H9 (cell line): Measurements from ENCODE around the gene GAL3ST3. TPM values are rescaled to one million over a fixed set of nuclear protein-coding genes. Genes with fewer than 3 reads are reported as not detected.

Experiments used
- DNase-seq: peaks from one replicate; pipeline ENCODE4 v3.0.0-alpha.2; 2017
- H2AFZ ChIP-seq: one replicate; pipeline ENCODE4 v1.6.1; 2013; ENCODE audit warnings: mild to moderate bottlenecking, low read length, control low read depth, moderate library complexity
- H2AK5ac ChIP-seq: 2 replicates; pipeline ENCODE4 v1.6.1; 2013; ENCODE audit warnings: low read length, control low read depth, mixed read lengths; ENCODE audit not compliant: insufficient read length
- H2BK120ac ChIP-seq: one replicate; pipeline ENCODE4 v1.6.1; 2013; ENCODE audit warnings: low read depth, mild to moderate bottlenecking, low read length, control low read depth, inconsistent platforms; ENCODE audit not compliant: poor library complexity, severe bottlenecking
- H2BK12ac ChIP-seq: 2 replicates; pipeline ENCODE4 v1.6.1; 2013; ENCODE audit warnings: low read length, control low read depth, mixed read lengths, low read depth; ENCODE audit not compliant: insufficient read length
- H2BK15ac ChIP-seq: 2 replicates; pipeline ENCODE4 v1.6.1; 2013; ENCODE audit warnings: low read depth, low read length, control low read depth
- H2BK20ac ChIP-seq: one replicate; pipeline ENCODE4 v1.6.1; 2013; ENCODE audit warnings: low read depth, mild to moderate bottlenecking, low read length, control low read depth, inconsistent platforms; ENCODE audit not compliant: poor library complexity, severe bottlenecking
- H2BK5ac ChIP-seq: 2 replicates; pipeline ENCODE4 v1.6.1; 2013; ENCODE audit warnings: low read length, control low read depth, mixed read lengths; ENCODE audit not compliant: insufficient read length
- H3K14ac ChIP-seq: 2 replicates; pipeline ENCODE4 v1.6.1; 2013; ENCODE audit warnings: low read length, control low read depth; ENCODE audit not compliant: insufficient read depth
- H3K18ac ChIP-seq: 2 replicates; pipeline ENCODE4 v1.6.1; 2013; ENCODE audit warnings: low read depth, mild to moderate bottlenecking, mixed read lengths, low read length, control low read depth; ENCODE audit not compliant: insufficient read length
- H3K23ac ChIP-seq: 2 replicates; pipeline ENCODE4 v1.6.1; 2013; ENCODE audit warnings: low read length, control low read depth, mixed read lengths, low read depth; ENCODE audit not compliant: insufficient read length
- H3K23me2 ChIP-seq: 2 replicates; pipeline ENCODE4 v1.6.1; 2013; ENCODE audit warnings: low read depth, mild to moderate bottlenecking, mixed read lengths, low read length, control low read depth; ENCODE audit not compliant: insufficient read length, poor library complexity, severe bottlenecking
- H3K27ac ChIP-seq: 2 replicates; pipeline ENCODE4 v1.5.1; 2013; ENCODE audit warnings: low read length, control low read depth, mixed read lengths, low read depth; ENCODE audit not compliant: insufficient read length
- H3K27me3 ChIP-seq: 2 replicates; pipeline ENCODE4 v1.6.1; 2013; ENCODE audit warnings: low read length, control low read depth, inconsistent platforms; ENCODE audit not compliant: insufficient read depth
- H3K4ac ChIP-seq: 2 replicates; pipeline ENCODE4 v1.6.1; 2013; ENCODE audit warnings: low read depth, mild to moderate bottlenecking, control low read depth, inconsistent platforms, low read length, moderate library complexity
- H3K4me1 ChIP-seq: 2 replicates; pipeline ENCODE4 v1.6.1; 2013; ENCODE audit warnings: low read length, control low read depth, inconsistent platforms; ENCODE audit not compliant: insufficient read depth
- H3K4me2 ChIP-seq: 2 replicates; pipeline ENCODE4 v1.6.1; 2013; ENCODE audit warnings: low read length, control low read depth, mixed read lengths; ENCODE audit not compliant: insufficient read length, insufficient read depth
- H3K56ac ChIP-seq: 2 replicates; pipeline ENCODE4 v1.6.1; 2013; ENCODE audit warnings: low read depth, mild to moderate bottlenecking, mixed read lengths, low read length, control low read depth; ENCODE audit not compliant: insufficient read length
- H3K79me1 ChIP-seq: 2 replicates; pipeline ENCODE4 v1.6.1; 2013; ENCODE audit warnings: low read depth, mild to moderate bottlenecking, moderate library complexity, low read length, control low read depth, inconsistent platforms; ENCODE audit not compliant: insufficient read depth, poor library complexity, severe bottlenecking
- H3K79me2 ChIP-seq: 2 replicates; pipeline ENCODE4 v1.6.1; 2013; ENCODE audit warnings: low read length, control low read depth, inconsistent platforms; ENCODE audit not compliant: insufficient read depth
- H3K9ac ChIP-seq: 2 replicates; pipeline ENCODE4 v1.6.1; 2013; ENCODE audit warnings: low read length, control low read depth, mixed read lengths; ENCODE audit not compliant: insufficient read length; ENCODE audit errors: extremely low read depth
- H3K9me3 ChIP-seq: one replicate; pipeline ENCODE4 v1.6.1; 2013; ENCODE audit warnings: low read depth, low read length, inconsistent platforms; ENCODE audit not compliant: control insufficient read depth
- H3T11ph ChIP-seq: one replicate; pipeline ENCODE4 v1.6.1; 2013; ENCODE audit warnings: mild to moderate bottlenecking, low read length, control low read depth, inconsistent platforms
- H4K20me1 ChIP-seq: one replicate; pipeline ENCODE4 v1.6.1; 2013; ENCODE audit not compliant: control insufficient read depth, insufficient read length, insufficient read depth
- H4K5ac ChIP-seq: 2 replicates; pipeline ENCODE4 v1.6.1; 2013; ENCODE audit warnings: low read depth, mild to moderate bottlenecking, mixed read lengths, low read length, control low read depth; ENCODE audit not compliant: insufficient read length
- H4K8ac ChIP-seq: replicated peaks from 2 replicates; pipeline ENCODE4 v1.6.1; 2013; ENCODE audit warnings: low read length, control low read depth, mixed read lengths, low read depth; ENCODE audit not compliant: insufficient read length
- H4K91ac ChIP-seq: 2 replicates; pipeline ENCODE4 v1.6.1; 2013; ENCODE audit warnings: low read depth, mild to moderate bottlenecking, moderate library complexity, mixed read lengths, low read length, control low read depth; ENCODE audit not compliant: insufficient read length
- H3K27ac Mint-ChIP-seq, 3 experiments: 2 replicates in 2 of 3; 3 replicates in 1 of 3; pipeline ENCODE4 v1.8.0; 2020 to 2021; ENCODE audit warnings: mixed read lengths in 3 of 3, mild to moderate bottlenecking in 1 of 3, moderate library complexity in 1 of 3
- H3K27me3 Mint-ChIP-seq: 2 replicates; pipeline ENCODE4 v1.8.0; 2021; ENCODE audit warnings: low read depth, mild to moderate bottlenecking, moderate library complexity, mixed read lengths
- H3K36me3 Mint-ChIP-seq, 3 experiments: 2 replicates in 2 of 3; 3 replicates in 1 of 3; pipeline ENCODE4 v1.8.0; 2020 to 2021; ENCODE audit warnings: low read depth in 3 of 3, mixed read lengths in 3 of 3; ENCODE audit not compliant: insufficient read depth in 1 of 3
- H3K4me1 Mint-ChIP-seq, 2 experiments: 2 replicates each; pipeline ENCODE4 v1.8.0; 2020; ENCODE audit warnings: mixed read lengths in 2 of 2
- H3K4me3 Mint-ChIP-seq, 2 experiments: 2 replicates in 1 of 2; 3 replicates in 1 of 2; pipeline ENCODE4 v1.8.0; 2020 to 2021; ENCODE audit warnings: mild to moderate bottlenecking in 2 of 2, mixed read lengths in 2 of 2, moderate library complexity in 1 of 2
- H3K9me3 Mint-ChIP-seq, 2 experiments: 2 replicates in 1 of 2; 3 replicates in 1 of 2; pipeline ENCODE4 v1.8.0; 2020; ENCODE audit warnings: mild to moderate bottlenecking in 2 of 2, mixed read lengths in 2 of 2, moderate library complexity in 1 of 2
- CTCF ChIP-seq: fragments of 200-600 bp; sonication (generic); conservative IDR thresholded peaks from 3 replicates; pipeline ENCODE4 v1.8.0; 2021; ENCODE audit warnings: antibody characterized with exemption, mild to moderate bottlenecking
- WGBS: extraction: QIAGEN DNeasy Blood & Tissue Kit; methylation state at CpG from one replicate; pipeline ENCODE4 v1.1.7; 2013; ENCODE audit warnings: missing lambda C conversion rate, low lambda C conversion rate, mixed read lengths; ENCODE audit not compliant: insufficient read length; ENCODE audit errors: extremely low coverage; 5-methylcytosine and 5-hydroxymethylcytosine counted together
- total RNA-seq: library from RNA; stranded (reverse); gene quantifications from 2 replicates; pipeline ENCODE4 v1.2.1, GENCODE V29; 2021

GAL3ST3 gene
- total RNA-seq, 1 experiment from 2014 or later: 17.2 TPM

- no peak overlapping the region for H3K14ac ChIP-seq
- no peak overlapping the region for H3K9ac ChIP-seq
- no peaks in the 10 kb centered on the region for H4K20me1 ChIP-seq
- no peaks in the 10 kb centered on the region for H3K9me3 Mint-ChIP-seq
- no peak overlapping the region for H2BK12ac ChIP-seq
- no peak overlapping the region for H2BK120ac ChIP-seq
- DNase-seq: no peak
- H3K79me2 ChIP-seq: no peaks in the 10 kb centered on the region
- peaks cover 3% of the 10 kb centered on the region for H3K23me2 ChIP-seq
- no peak overlapping the region for H3K18ac ChIP-seq
- H3K79me1 ChIP-seq: no peaks in the 10 kb centered on the region
- no peak overlapping the region for H3K27ac ChIP-seq
- no peak overlapping the region for H3K4me2 ChIP-seq
- H2BK20ac ChIP-seq: no peak overlapping the region
- H2AFZ ChIP-seq: no peak overlapping the region
- H3K23ac ChIP-seq: no peak overlapping the region
- H3K4ac ChIP-seq: no peak overlapping the region
- H4K8ac ChIP-seq: no peak overlapping the region
- no peak overlapping the region for H4K91ac ChIP-seq
- no peak for TF ChIP-seq CTCF
- no peak overlapping the region for H3K4me3 Mint-ChIP-seq
- H2BK5ac ChIP-seq: no peak overlapping the region
- peaks cover 0 to 2% of the 10 kb centered on the region in 2 experiments; a peak in 1 of 4 replicates for H3K4me1 Mint-ChIP-seq
- H3T11ph ChIP-seq: no peak overlapping the region
- no peak overlapping the region for H4K5ac ChIP-seq
- no peaks in the 10 kb centered on the region; a peak in 1 of 7 replicates for H3K36me3 Mint-ChIP-seq
- H3K4me1 ChIP-seq: no peaks in the 10 kb centered on the region
- H3K9me3 ChIP-seq: no peaks in the 10 kb centered on the region
- no peak overlapping the region for H2BK15ac ChIP-seq
- no peak overlapping the region for H2AK5ac ChIP-seq
- peaks cover 14% of the 10 kb centered on the region for H3K27me3 Mint-ChIP-seq
- H3K56ac ChIP-seq: no peak overlapping the region
- WGBS: no CpG with 5 or more reads among the region's 4 CpGs
- no peak overlapping the region for H3K27ac Mint-ChIP-seq
- no peaks in the 10 kb centered on the region for H3K27me3 ChIP-seq
These were observed 31.6 kb downstream of the GAL3ST3 start for GRCh38 chr11:66017321-66017720.
